Measurements from ENCODE around the gene NLGN3. TPM values are rescaled to one million over a fixed set of nuclear protein-coding genes. Genes with fewer than 3 reads are reported as not detected.
A peak's percentile ranks its signal among the peaks of the same experiment; 100 is the strongest.

The NLGN3 gene
- polyA plus RNA-seq, 3 donors: 0.05 to 0.80 TPM; not detected in 1

- H3K9me3 Mint-ChIP-seq: peaks cover 0 to 5% (median 0%) of the 10 kb centered on the region in 7 donors
- Histone ChIP-seq H3K9me3 (replicated peaks in 1 of 2; ENCODE audit: control insufficient read depth in 1 of 2, insufficient read depth in 1 of 2, low read length in 2 of 2) (no peaks in the 10 kb centered on the region), H3K79me2 (ENCODE audit: insufficient read depth, low read length) (no peaks in the 10 kb centered on the region), H3K36me3 (replicated peaks in 1 of 2; ENCODE audit: control insufficient read depth in 1 of 2, insufficient read depth in 2 of 2, low read length in 2 of 2) (peaks cover 55 to 66% of the 10 kb centered on the region in 2 donors), H3K4me3 (replicated peaks in 1 of 3; ENCODE audit: low read depth in 2 of 3, low read length in 3 of 3) (no peak overlapping the region), H2AFZ (ENCODE audit: insufficient read depth, low read depth, low read length, poor library complexity, severe bottlenecking) (no peak overlapping the region), H4K20me1 (ENCODE audit: insufficient read depth, low read length) (no peaks in the 10 kb centered on the region), H3K9ac (ENCODE audit: insufficient read depth, low read length, poor library complexity, severe bottlenecking) (no peak overlapping the region), H3K27me3 (ENCODE audit: control insufficient read depth in 2 of 2, insufficient read depth in 2 of 2, low read length in 2 of 2) (no peaks in the 10 kb centered on the region), H3K4me2 (replicated peaks; ENCODE audit: extremely low read depth, low read length, poor library complexity, severe bottlenecking) (no peak overlapping the region), H3K4me1 (ENCODE audit: control insufficient read depth in 1 of 2, insufficient read depth in 2 of 2, low read length in 2 of 2) (peaks cover 0 to 7% of the 10 kb centered on the region in 2 donors), H3K27ac (ENCODE audit: low read depth in 1 of 2, low read length in 2 of 2) (no peak overlapping the region)
- peaks cover 0 to 21% (median 1%) of the 10 kb centered on the region in 3 donors for H3K27me3 Mint-ChIP-seq (ENCODE audit: low read depth in 3 of 3)
- peaks cover 54 to 69% of the 10 kb centered on the region in 2 donors for H3K36me3 Mint-ChIP-seq
- no peak overlapping the region for H3K4me3 Mint-ChIP-seq
- intact Hi-C loops (cut with micrococcal nuclease): no loop called here
- no CpG with 5 or more reads among the region's 6 CpGs for WGBS (ENCODE audit: insufficient coverage)
- H3K4me1 Mint-ChIP-seq: peaks cover 15% of the 10 kb centered on the region
- no peak overlapping the region for H3K27ac Mint-ChIP-seq
- no peak for DNase-seq
- no peak for TF ChIP-seq CTCF (IDR thresholded peaks at IDR 0.05)
Observed at GRCh38 chrX:71140440-71140839, 4.2 kb upstream of the NLGN3 start.

DNA sequence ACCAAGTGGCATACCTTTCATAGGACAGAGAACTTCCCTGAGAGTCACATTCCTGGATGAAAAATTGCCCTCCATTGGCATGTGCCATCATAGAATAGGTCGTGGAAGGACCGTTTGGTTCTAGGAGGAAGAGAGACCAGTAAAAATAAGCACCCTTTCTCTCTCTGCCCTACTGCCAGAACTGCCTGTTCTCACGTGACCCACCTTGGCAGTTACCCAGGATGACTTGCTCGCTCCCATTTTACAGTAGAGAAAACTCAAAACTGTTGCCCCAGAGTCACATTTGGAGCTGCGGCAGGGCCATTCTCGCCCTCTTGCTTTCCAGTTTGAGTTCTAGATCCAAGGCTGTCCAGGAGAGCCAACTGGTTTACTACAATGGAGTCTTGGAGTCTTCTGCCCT is 1.1 kb upstream of the NLGN3 start:
- H3K4me2 ChIP-seq (replicated peaks; ENCODE audit: extremely low read depth, low read length, poor library complexity, severe bottlenecking): no peak overlapping the region
- no peak overlapping the region for H2AFZ ChIP-seq (ENCODE audit: insufficient read depth, low read depth, low read length, poor library complexity, severe bottlenecking)
- peaks cover 26 to 35% of the 10 kb centered on the region in 2 donors for H3K36me3 ChIP-seq (replicated peaks in 1 of 2; ENCODE audit: control insufficient read depth in 1 of 2, insufficient read depth in 2 of 2, low read length in 2 of 2)
- H3K9ac ChIP-seq (ENCODE audit: insufficient read depth, low read length, poor library complexity, severe bottlenecking): no peak overlapping the region
- Mint-ChIP-seq H3K27me3 (ENCODE audit: low read depth in 3 of 3) (peaks cover 0 to 17% (median 0%) of the 10 kb centered on the region in 3 donors), H3K9me3 (peaks cover 0 to 5% (median 0%) of the 10 kb centered on the region in 7 donors), H3K4me3 (no peak overlapping the region), H3K4me1 (peaks cover 34% of the 10 kb centered on the region), H3K27ac (peak overlapping the region in 3 of 7 donors; percentile 42 to 75 (median 46)), H3K36me3 (peaks cover 25 to 38% of the 10 kb centered on the region in 2 donors)
- H3K4me3 ChIP-seq (replicated peaks in 1 of 3; ENCODE audit: low read depth in 2 of 3, low read length in 3 of 3): no peak overlapping the region
- H3K27me3 ChIP-seq (ENCODE audit: control insufficient read depth in 2 of 2, insufficient read depth in 2 of 2, low read length in 2 of 2): no peaks in the 10 kb centered on the region
- TF ChIP-seq CTCF (IDR thresholded peaks at IDR 0.05): no peak
- H3K9me3 ChIP-seq (replicated peaks in 1 of 2; ENCODE audit: control insufficient read depth in 1 of 2, insufficient read depth in 1 of 2, low read length in 2 of 2): no peaks in the 10 kb centered on the region
- intact Hi-C loops (cut with micrococcal nuclease): no loop called here
- peaks cover 17 to 29% of the 10 kb centered on the region in 2 donors for H3K4me1 ChIP-seq (ENCODE audit: control insufficient read depth in 1 of 2, insufficient read depth in 2 of 2, low read length in 2 of 2)
- H4K20me1 ChIP-seq (ENCODE audit: insufficient read depth, low read length): no peaks in the 10 kb centered on the region
- H3K27ac ChIP-seq (ENCODE audit: low read depth in 1 of 2, low read length in 2 of 2): no peak overlapping the region
- WGBS (ENCODE audit: insufficient coverage): 80% methylated on average over 1 of the region's 6 CpGs
- H3K79me2 ChIP-seq (ENCODE audit: insufficient read depth, low read length): no peaks in the 10 kb centered on the region
- no peak for DNase-seq
